GM19372 (cell line): Measurements from ENCODE around the gene C19orf18.
"Not testable (repeated sequence)": the region's sequence is repeated elsewhere in the genome, so short reads cannot be mapped to it uniquely, and the experiment has no call there.

Experiments
- ATAC-seq: cut with Tn5 transposase; IDR thresholded peaks from one replicate; pipeline ENCODE4 v1.9.1; 2021; ENCODE audit warnings: mild to moderate bottlenecking, low read depth, moderate library complexity; ENCODE audit not compliant: unreplicated experiment

The C19orf18 gene

GRCh38 chr19:57974434-57974833 is at the start of gene C19orf18:
Gene C19orf18 (minus strand): TSS chr19:57974534. CDS start chr19:57974432, 102 bp downstream.
- no peak for ATAC-seq

- ATAC-seq, result no peak
Observed at GRCh38 chr19:58022283-58022660, 47.9 kb upstream of the C19orf18 start.

- ATAC-seq, result no peak
Observed at GRCh38 chr19:58021541-58022282, 47.4 kb upstream of the C19orf18 start.

- no peak for ATAC-seq
Observed at GRCh38 chr19:58020129-58020528, 45.8 kb upstream of the C19orf18 start.

GRCh38 chr19:58014141-58014540 is 39.8 kb upstream of the C19orf18 start:
- ATAC-seq, result no peak

- no peak for ATAC-seq
Observed at GRCh38 chr19:58010507-58010906, 36.2 kb upstream of the C19orf18 start.

- ATAC-seq, result peak; percentile 54
Observed at GRCh38 chr19:58009666-58010301, 35.5 kb upstream of the C19orf18 start.

- no peak for ATAC-seq
Observed at GRCh38 chr19:58009301-58009665, 34.9 kb upstream of the C19orf18 start.

GRCh38 chr19:58008877-58009276 is 34.5 kb upstream of the C19orf18 start:
- not testable (repeated sequence) for ATAC-seq

- no peak for ATAC-seq
Observed at GRCh38 chr19:58007285-58007684, 33.0 kb upstream of the C19orf18 start.

- no peak for ATAC-seq
Observed at GRCh38 chr19:58003174-58003828, 29.0 kb upstream of the C19orf18 start.

- peak; percentile 88 for ATAC-seq
Observed at GRCh38 chr19:58002384-58003173, 28.2 kb upstream of the C19orf18 start, which contains the start of gene ZNF606. Gene ZNF606 (minus strand): TSS chr19:58002820. CDS start chr19:58001319, 1,501 bp downstream.

GRCh38 chr19:58001895-58002369 is 27.6 kb upstream of the C19orf18 start:
- ATAC-seq, result no peak

GRCh38 chr19:58000677-58001076 is 26.3 kb upstream of the C19orf18 start:
- ATAC-seq, result no peak

GRCh38 chr19:57992841-57993240 is 18.5 kb upstream of the C19orf18 start:
- no peak for ATAC-seq

- ATAC-seq, result no peak
Observed at GRCh38 chr19:57978586-57979289, 4.4 kb upstream of the C19orf18 start.

GRCh38 chr19:57964761-57965160 is 9.6 kb downstream of the C19orf18 start:
- no peak for ATAC-seq

GRCh38 chr19:57961785-57962184 is 12.5 kb downstream of the C19orf18 start:
- ATAC-seq, result no peak

GRCh38 chr19:57954996-57955395 is 19.3 kb downstream of the C19orf18 start:
- no peak for ATAC-seq

- ATAC-seq, result no peak
Observed at GRCh38 chr19:57949702-57950101, 24.6 kb downstream of the C19orf18 start.
